CD14-positive monocyte (primary cell): ENCODE results near the gene STAT5A. TPM values are rescaled to one million over a fixed set of nuclear protein-coding genes. Genes with fewer than 3 reads are reported as not detected.

Experiments used
- DNase-seq, 3 donors: peaks; one replicate each; pipeline ENCODE4 v3.0.0-alpha.2; 2011 to 2022
- H2AFZ ChIP-seq: 2 replicates; pipeline ENCODE4 v1.6.0; 2012; ENCODE audit warnings: mild to moderate bottlenecking, low read depth, low read length, inconsistent platforms; ENCODE audit not compliant: insufficient read depth, poor library complexity, severe bottlenecking
- H3K27ac ChIP-seq, 2 donors: 1 replicate in 1 of 2; 2 replicates in 1 of 2; pipeline ENCODE4 v1.5.1; 2012 to 2013; ENCODE audit warnings: low read length in 2 of 2, control low read depth in 1 of 2, inconsistent platforms in 1 of 2, low read depth in 1 of 2, mild to moderate bottlenecking in 1 of 2
- H3K27me3 ChIP-seq, 2 donors: one replicate each; pipeline versions ENCODE4 v1.6.0 to v1.6.1; 2011 to 2013; ENCODE audit warnings: low read length in 2 of 2; ENCODE audit not compliant: control insufficient read depth in 2 of 2, insufficient read depth in 2 of 2
- H3K36me3 ChIP-seq, 2 donors: replicated peaks in 1 of 2; 1 replicate in 1 of 2; 2 replicates in 1 of 2; pipeline versions ENCODE4 v1.5.1 to v1.6.1; 2012 to 2013; ENCODE audit warnings: low read length in 2 of 2, control low read depth in 1 of 2, inconsistent platforms in 1 of 2, mild to moderate bottlenecking in 1 of 2; ENCODE audit not compliant: insufficient read depth in 2 of 2, control insufficient read depth in 1 of 2
- H3K4me1 ChIP-seq, 2 donors: 1 replicate in 1 of 2; 2 replicates in 1 of 2; pipeline versions ENCODE4 v1.5.1 to v1.6.1; 2012 to 2013; ENCODE audit warnings: low read length in 2 of 2, control low read depth in 1 of 2, inconsistent platforms in 1 of 2, mild to moderate bottlenecking in 1 of 2, moderate library complexity in 1 of 2; ENCODE audit not compliant: insufficient read depth in 2 of 2, control insufficient read depth in 1 of 2
- H3K4me2 ChIP-seq: replicated peaks from 2 replicates; pipeline ENCODE3; 2012; ENCODE audit warnings: low read length, moderate library complexity, mild to moderate bottlenecking; ENCODE audit not compliant: poor library complexity, severe bottlenecking; ENCODE audit errors: extremely low read depth
- H3K4me3 ChIP-seq, 3 experiments: fragments of 200-600 bp in 1 of 3; sonication (generic) in 1 of 3; replicated peaks in 1 of 3; 1 replicate in 2 of 3; 2 replicates in 1 of 3; pipeline ENCODE4 v1.5.1; 2011 to 2013; ENCODE audit warnings: low read length in 3 of 3, mild to moderate bottlenecking in 3 of 3, control low read depth in 2 of 3, low read depth in 2 of 3, inconsistent platforms in 1 of 3, moderate library complexity in 1 of 3
- H3K79me2 ChIP-seq: 2 replicates; pipeline ENCODE4 v1.6.0; 2012; ENCODE audit warnings: mild to moderate bottlenecking, control low read depth, inconsistent platforms, low read length, moderate library complexity; ENCODE audit not compliant: insufficient read depth
- H3K9ac ChIP-seq: 2 replicates; pipeline ENCODE4 v1.6.0; 2017; ENCODE audit warnings: low read length, mild to moderate bottlenecking; ENCODE audit not compliant: insufficient read depth, poor library complexity, severe bottlenecking
- H3K9me3 ChIP-seq, 2 donors: replicated peaks in 1 of 2; 1 replicate in 1 of 2; 2 replicates in 1 of 2; pipeline versions ENCODE4 v1.5.1 to v1.6.1; 2012 to 2013; ENCODE audit warnings: low read length in 2 of 2, control low read depth in 1 of 2; ENCODE audit not compliant: control insufficient read depth in 1 of 2, insufficient read depth in 1 of 2
- H4K20me1 ChIP-seq: 2 replicates; pipeline ENCODE4 v1.6.0; 2012; ENCODE audit warnings: mild to moderate bottlenecking, low read length, control low read depth, moderate library complexity; ENCODE audit not compliant: insufficient read depth
- H3K27ac Mint-ChIP-seq, 7 donors: one replicate each; pipeline ENCODE4 v1.8.0; 2020; ENCODE audit warnings: mild to moderate bottlenecking in 7 of 7, mixed read lengths in 7 of 7, moderate library complexity in 6 of 7, inconsistent platforms in 2 of 7
- H3K27me3 Mint-ChIP-seq, 3 donors: one replicate each; pipeline ENCODE4 v1.8.0; 2021 to 2022; ENCODE audit warnings: low read depth in 3 of 3, mild to moderate bottlenecking in 3 of 3, mixed read lengths in 3 of 3, moderate library complexity in 3 of 3, inconsistent platforms in 1 of 3
- H3K36me3 Mint-ChIP-seq, 2 donors: one replicate each; pipeline ENCODE4 v1.8.0; 2020; ENCODE audit warnings: mixed read lengths in 2 of 2, inconsistent platforms in 1 of 2, mild to moderate bottlenecking in 1 of 2
- H3K4me1 Mint-ChIP-seq: one replicate; pipeline ENCODE4 v1.8.0; 2020; ENCODE audit warnings: mild to moderate bottlenecking, mixed read lengths
- H3K4me3 Mint-ChIP-seq, 2 donors: one replicate each; pipeline ENCODE4 v1.8.0; 2020; ENCODE audit warnings: mild to moderate bottlenecking in 2 of 2, mixed read lengths in 2 of 2, moderate library complexity in 1 of 2
- H3K9me3 Mint-ChIP-seq, 7 donors: one replicate each; pipeline ENCODE4 v1.8.0; 2020 to 2022; ENCODE audit warnings: mixed read lengths in 7 of 7, mild to moderate bottlenecking in 6 of 7, moderate library complexity in 6 of 7, inconsistent platforms in 2 of 7
- WGBS: methylation state at CpG from one replicate; pipeline ENCODE4 v1.1.5; 2013; ENCODE audit warnings: missing lambda C conversion rate; ENCODE audit not compliant: insufficient coverage; 5-methylcytosine and 5-hydroxymethylcytosine counted together
- intact Hi-C, 2 donors: fragments of 100-400 bp; cut with micrococcal nuclease; formaldehyde crosslinking; loops; one replicate each; pipeline versions ENCODE4 v1.15.0 to v1.15.1; 2023
- polyA plus RNA-seq, 3 donors: library from polyadenylated mRNA; depleted of rRNA in 1 of 3; unstranded in 2 of 3; stranded (reverse) in 1 of 3; fragments of 300-500 nt in 2 of 3; fragments of >200 nt in 1 of 3; fragmentation: Illumina TruSeq in 2 of 3; gene quantifications; 1 replicate in 2 of 3; 2 replicates in 1 of 3; pipeline ENCODE4 v1.2.3, GENCODE V29; 2012 to 2021
- TF ChIP-seq, protein P1 (sequence below): fragments of 200-600 bp; IDR thresholded peaks from one replicate; pipeline ENCODE4 v1.8.0; 2022; ENCODE audit warnings: antibody characterized with exemption, mild to moderate bottlenecking

The STAT5A gene
- polyA plus RNA-seq, 3 donors = 30.5 to 91.1 (median 49.8) TPM

- H3K27me3 ChIP-seq = no peaks in the 10 kb centered on the region
- H4K20me1 ChIP-seq = peaks cover 59% of the 10 kb centered on the region
- H3K27ac ChIP-seq = peak overlapping the region in 1 of 2 donors; percentile 8
- H3K4me3 ChIP-seq = no peak overlapping the region
- Mint-ChIP-seq H3K36me3 (peaks cover 76 to 90% of the 10 kb centered on the region in 2 donors), H3K9me3 (no peaks in the 10 kb centered on the region), H3K4me1 (peaks cover 45% of the 10 kb centered on the region), H3K4me3 (no peak overlapping the region), H3K27ac (peak overlapping the region in 2 of 7 donors; percentile 36 to 51), H3K27me3 (peaks cover 0 to 1% (median 0%) of the 10 kb centered on the region in 3 donors)
- peaks cover 75 to 89% of the 10 kb centered on the region in 2 donors for H3K36me3 ChIP-seq
- 14% methylated on average over 3 of the region's 9 CpGs for WGBS
- H3K9me3 ChIP-seq = no peaks in the 10 kb centered on the region
- no peak overlapping the region for H3K9ac ChIP-seq
- H2AFZ ChIP-seq = no peak overlapping the region
- intact Hi-C loops = no loop called here
- H3K79me2 ChIP-seq = peaks cover 13% of the 10 kb centered on the region
- no peak overlapping the region for H3K4me2 ChIP-seq
- TF ChIP-seq, protein P1, sequence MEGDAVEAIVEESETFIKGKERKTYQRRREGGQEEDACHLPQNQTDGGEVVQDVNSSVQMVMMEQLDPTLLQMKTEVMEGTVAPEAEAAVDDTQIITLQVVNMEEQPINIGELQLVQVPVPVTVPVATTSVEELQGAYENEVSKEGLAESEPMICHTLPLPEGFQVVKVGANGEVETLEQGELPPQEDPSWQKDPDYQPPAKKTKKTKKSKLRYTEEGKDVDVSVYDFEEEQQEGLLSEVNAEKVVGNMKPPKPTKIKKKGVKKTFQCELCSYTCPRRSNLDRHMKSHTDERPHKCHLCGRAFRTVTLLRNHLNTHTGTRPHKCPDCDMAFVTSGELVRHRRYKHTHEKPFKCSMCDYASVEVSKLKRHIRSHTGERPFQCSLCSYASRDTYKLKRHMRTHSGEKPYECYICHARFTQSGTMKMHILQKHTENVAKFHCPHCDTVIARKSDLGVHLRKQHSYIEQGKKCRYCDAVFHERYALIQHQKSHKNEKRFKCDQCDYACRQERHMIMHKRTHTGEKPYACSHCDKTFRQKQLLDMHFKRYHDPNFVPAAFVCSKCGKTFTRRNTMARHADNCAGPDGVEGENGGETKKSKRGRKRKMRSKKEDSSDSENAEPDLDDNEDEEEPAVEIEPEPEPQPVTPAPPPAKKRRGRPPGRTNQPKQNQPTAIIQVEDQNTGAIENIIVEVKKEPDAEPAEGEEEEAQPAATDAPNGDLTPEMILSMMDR = no peak
- peaks cover 28 to 35% of the 10 kb centered on the region in 2 donors for H3K4me1 ChIP-seq
- peak in 1 of 3 donors; percentile 30 for DNase-seq
These were observed 54.1 kb downstream of the STAT5A start for GRCh38 chr17:42342242-42343008.

- H3K36me3 Mint-ChIP-seq = peaks cover 66 to 76% of the 10 kb centered on the region in 2 donors
- no peak overlapping the region for H3K9ac ChIP-seq
- no peaks in the 10 kb centered on the region for H3K27me3 ChIP-seq
- 69% methylated on average over 5 of the region's 13 CpGs for WGBS
- H3K4me1 ChIP-seq = peaks cover 16 to 17% of the 10 kb centered on the region in 2 donors
- no peak overlapping the region for H3K4me3 Mint-ChIP-seq
- peaks cover 72% of the 10 kb centered on the region for H4K20me1 ChIP-seq
- no peaks in the 10 kb centered on the region for H3K27me3 Mint-ChIP-seq
- DNase-seq = no peak
- TF ChIP-seq, protein P1 = no peak
- no peak overlapping the region for H3K4me3 ChIP-seq
- peak overlapping the region in 1 of 2 donors; percentile 39 for H3K27ac ChIP-seq
- H3K9me3 Mint-ChIP-seq = no peaks in the 10 kb centered on the region
- H3K4me1 Mint-ChIP-seq = peaks cover 47% of the 10 kb centered on the region
- peaks cover 44% of the 10 kb centered on the region for H3K79me2 ChIP-seq
- no peak overlapping the region for H3K4me2 ChIP-seq
- no peak overlapping the region for H2AFZ ChIP-seq
- intact Hi-C loops = no loop called here
- H3K36me3 ChIP-seq = peaks cover 50 to 73% of the 10 kb centered on the region in 2 donors
- peak overlapping the region in 3 of 7 donors; percentile 12 to 50 (median 38) for H3K27ac Mint-ChIP-seq
- no peaks in the 10 kb centered on the region for H3K9me3 ChIP-seq
These were observed 57.2 kb downstream of the STAT5A start for GRCh38 chr17:42345396-42346073.
